HCT116 (cell line): ENCODE data around the gene KCNJ4. TPM values are rescaled to one million over a fixed set of nuclear protein-coding genes. Genes with fewer than 3 reads are reported as not detected.

Experiments
- ATAC-seq: fragments of 200-7000 bp; cut with Tn5 transposase; 2 replicates; pipeline ENCODE4 v1.9.1; 2020; ENCODE audit warnings: mild to moderate bottlenecking, moderate library complexity
- BruUV-seq: library from RNA; stranded (reverse); fragments of 400-500 nt; replicated peaks from 2 replicates; lab custom pipeline; 2021; lab: Mats Ljungman, UMichigan
- CTCF ChIA-PET: fragments of 300-600 bp; sonication (Branson Sonifier 250); formaldehyde crosslinking; loops from one replicate; lab custom pipeline; 2021; ENCODE audit warnings: antibody characterized with exemption; lab: Charles Lee
- POLR2A ChIA-PET: fragments of 300-600, 350-600 bp; sonication (Branson Sonifier 250); formaldehyde crosslinking; loops from one replicate; lab custom pipeline; 2021; ENCODE audit warnings: antibody characterized with exemption; lab: Charles Lee
- RAD21 ChIA-PET, 2 experiments: fragments of 300-600 bp; sonication (Branson Sonifier 250); formaldehyde crosslinking; loops; one replicate each; lab custom pipeline; 2023; ENCODE audit warnings: low total read pairs in 2 of 2; ENCODE audit not compliant: uncharacterized antibody in 2 of 2, unreplicated experiment in 2 of 2, low non-redundant PET in 1 of 2; lab: Charles Lee
- DNase-seq: peaks from one replicate; pipeline ENCODE4 v3.0.0-alpha.2; 2010; ENCODE audit warnings: low read depth, low spot score
- H2AFZ ChIP-seq: fragments of 200-600 bp; shearing (Covaris generic), sonication (generic); 2 replicates; pipeline ENCODE4 v1.6.1; 2017; ENCODE audit warnings: low read depth, mixed run types, mixed read lengths, antibody characterized with exemption, low read length; ENCODE audit not compliant: poor library complexity, severe bottlenecking
- H3K27ac ChIP-seq: 2 replicates; pipeline ENCODE4 v1.5.1; 2012; ENCODE audit warnings: low read depth, low read length
- H3K27me3 ChIP-seq: fragments of 200-600 bp; sonication (generic); 2 replicates; pipeline ENCODE4 v1.6.1; 2016; ENCODE audit warnings: mixed run types, low read length, mixed read lengths; ENCODE audit not compliant: insufficient read depth
- H3K36me3 ChIP-seq, 2 experiments: fragments of 200-500 bp in 1 of 2; fragments of 200-600 bp in 1 of 2; sonication (Bioruptor generic) in 1 of 2; sonication (generic) in 1 of 2; 2 replicates each; pipeline versions ENCODE4 v1.5.1 to v1.6.1; 2014 to 2016; ENCODE audit warnings: low read length in 2 of 2, inconsistent platforms in 1 of 2, mixed read lengths in 1 of 2, mixed run types in 1 of 2; ENCODE audit not compliant: insufficient read depth in 2 of 2, control insufficient read depth in 1 of 2
- H3K4me1 ChIP-seq, 2 experiments: fragments of 200-600 bp in 1 of 2; sonication (generic) in 1 of 2; 2 replicates each; pipeline versions ENCODE4 v1.5.1 to v1.6.1; 2012 to 2017; ENCODE audit warnings: low read length in 2 of 2, inconsistent platforms in 1 of 2, mild to moderate bottlenecking in 1 of 2, mixed read lengths in 1 of 2, mixed run types in 1 of 2, moderate library complexity in 1 of 2; ENCODE audit not compliant: insufficient read depth in 2 of 2, control insufficient read depth in 1 of 2
- H3K4me2 ChIP-seq: fragments of 200-600 bp; sonication (generic); 2 replicates; pipeline ENCODE4 v1.6.1; 2017; ENCODE audit warnings: mixed run types, low read length, mixed read lengths
- H3K4me3 ChIP-seq, 2 experiments: fragments of 200-600 bp in 1 of 2; sonication (generic) in 1 of 2; replicated peaks in 1 of 2; 2 replicates each; pipeline ENCODE4 v1.5.1; 2011 to 2016; ENCODE audit warnings: low read length in 2 of 2, control low read depth in 1 of 2, low read depth in 1 of 2, mild to moderate bottlenecking in 1 of 2, mixed read lengths in 1 of 2, mixed run types in 1 of 2
- H3K79me2 ChIP-seq: fragments of 200-600 bp; sonication (generic); 2 replicates; pipeline ENCODE4 v1.6.1; 2017; ENCODE audit warnings: mild to moderate bottlenecking, mixed run types, low read length, moderate library complexity, mixed read lengths; ENCODE audit not compliant: insufficient read depth
- H3K9ac ChIP-seq: fragments of 200-600 bp; sonication (generic); 2 replicates; pipeline ENCODE4 v1.6.1; 2016; ENCODE audit warnings: low read length, mixed read lengths
- H3K9me2 ChIP-seq: fragments of 200-600 bp; sonication (generic), shearing (Covaris generic); 2 replicates; pipeline ENCODE4 v1.6.1; 2017; ENCODE audit warnings: mixed run types, mild to moderate bottlenecking, moderate library complexity; ENCODE audit not compliant: insufficient read depth
- H3K9me3 ChIP-seq, 2 experiments: fragments of 200-500 bp in 1 of 2; fragments of 200-600 bp in 1 of 2; sonication (Bioruptor generic) in 1 of 2; sonication (generic) in 1 of 2; 2 replicates each; pipeline ENCODE4 v1.6.1; 2014 to 2017; ENCODE audit warnings: low read length in 2 of 2, mixed read lengths in 2 of 2, inconsistent platforms in 1 of 2, low read depth in 1 of 2, mild to moderate bottlenecking in 1 of 2, mixed run types in 1 of 2, moderate library complexity in 1 of 2; ENCODE audit not compliant: control insufficient read depth in 1 of 2, insufficient read depth in 1 of 2
- H4K20me1 ChIP-seq: fragments of 200-600 bp; sonication (generic), shearing (Covaris generic); 2 replicates; pipeline ENCODE4 v1.6.1; 2017; ENCODE audit warnings: mixed run types, mild to moderate bottlenecking, moderate library complexity; ENCODE audit not compliant: insufficient read depth
- CEBPB ChIP-seq: IDR thresholded peaks from 2 replicates; pipeline ENCODE4 v1.6.1; 2012; ENCODE audit warnings: low read depth
- JUND ChIP-seq: IDR thresholded peaks from 2 replicates; pipeline ENCODE4 v1.6.1; 2012
- POLR2AphosphoS5 ChIP-seq: IDR thresholded peaks from 2 replicates; pipeline ENCODE4 v1.6.1; 2011; ENCODE audit warnings: mild to moderate bottlenecking, low read depth, low read length, moderate library complexity
- SIN3A ChIP-seq: IDR thresholded peaks from 2 replicates; pipeline ENCODE4 v1.6.1; 2012; ENCODE audit warnings: low read depth
- SRF ChIP-seq: IDR thresholded peaks from 2 replicates; pipeline ENCODE4 v1.6.1; 2012; ENCODE audit warnings: low read depth
- intact Hi-C: fragments of 100-400 bp; cut with micrococcal nuclease; formaldehyde crosslinking; loops from 2 replicates; pipeline ENCODE4 v1.10.0; 2022
- total RNA-seq: library from RNA; stranded (reverse); gene quantifications from one replicate; pipeline ENCODE4 v1.2.1, GENCODE V29; 2021; ENCODE audit not compliant: unreplicated experiment

Gene KCNJ4
- total RNA-seq, 1 experiment from 2014 or later = not detected

- no peak overlapping the region for H3K4me3 ChIP-seq
- POLR2A ChIA-PET = no interaction called here
- DNase-seq (no peak), ATAC-seq (no peak)
- no peak overlapping the region for H3K4me2 ChIP-seq
- no peak overlapping the region for H3K27ac ChIP-seq
- RAD21 ChIA-PET = no interaction called here
- no peaks in the 10 kb centered on the region for H3K4me1 ChIP-seq
- peaks cover 3% of the 10 kb centered on the region; the same call in 1 of the 2 replicates for H4K20me1 ChIP-seq
- H3K9me2 ChIP-seq = no peaks in the 10 kb centered on the region
- H3K79me2 ChIP-seq = peaks cover 8% of the 10 kb centered on the region; the same call in 1 of the 2 replicates
- no peaks in the 10 kb centered on the region for H3K27me3 ChIP-seq
- H3K9ac ChIP-seq = no peak overlapping the region
- no peak overlapping the region for H2AFZ ChIP-seq
- intact Hi-C loops = no loop called here
- TF ChIP-seq CEBPB = 0 out of 2 replicates have a peak, but pooled peaks have one; percentile 23
- peak; percentile 59 for TF ChIP-seq POLR2AphosphoS5
- TF ChIP-seq SIN3A = no peak; the same call in 1 of the 2 replicates
- no peaks in the 10 kb centered on the region for H3K9me3 ChIP-seq
- TSS peak; percentile 62 for BruUV-seq
- peaks cover 39 to 61% of the 10 kb centered on the region in 2 experiments for H3K36me3 ChIP-seq
- CTCF ChIA-PET = no interaction called here
Observed at GRCh38 chr22:38482662-38483308, 27.8 kb upstream of the KCNJ4 start.

- Histone ChIP-seq H3K4me2 (no peak overlapping the region), H3K4me3 (no peak overlapping the region), H3K4me1 (no peaks in the 10 kb centered on the region), H3K9ac (no peak overlapping the region), H3K36me3 (peaks cover 36 to 55% of the 10 kb centered on the region in 2 experiments), H3K9me2 (no peaks in the 10 kb centered on the region), H3K79me2 (peaks cover 8% of the 10 kb centered on the region; the same call in 1 of the 2 replicates), H2AFZ (no peak overlapping the region), H3K27ac (no peak overlapping the region), H3K27me3 (no peaks in the 10 kb centered on the region), H3K9me3 (no peaks in the 10 kb centered on the region), H4K20me1 (no peaks in the 10 kb centered on the region)
- ChIA-PET POLR2A (interaction anchor here (1.2 kb wide), 1 partner anchor 14 kb away, joined by 4 read pairs; no protein-coding TSS in a partner anchor), RAD21 (no interaction called here), CTCF (no interaction called here)
- BruUV-seq = no TSS peak
- TF ChIP-seq SRF (no peak), SIN3A (0 out of 2 replicates have a peak, but pooled peaks have one; percentile 42), JUND (peak; percentile 28; the same call in 1 of the 2 replicates), POLR2AphosphoS5 (peak; percentile 63)
- intact Hi-C loops = no loop called here
- ATAC-seq (peak; percentile 9; the same call in 1 of the 2 replicates), DNase-seq (no peak)
Observed at GRCh38 chr22:38481871-38482332, 26.9 kb upstream of the KCNJ4 start.
